Measurements from ENCODE around the gene ANP32B. TPM values are rescaled to one million over a fixed set of nuclear protein-coding genes. Genes with fewer than 3 reads are reported as not detected.
A peak's percentile ranks its signal among the peaks of the same experiment; 100 is the strongest.
"Not testable (repeated sequence)": the region's sequence is repeated elsewhere in the genome, so short reads cannot be mapped to it uniquely, and the experiment has no call there.

The ANP32B gene
- total RNA-seq, 1 donor from 2014 or later: 108 TPM

DNA sequence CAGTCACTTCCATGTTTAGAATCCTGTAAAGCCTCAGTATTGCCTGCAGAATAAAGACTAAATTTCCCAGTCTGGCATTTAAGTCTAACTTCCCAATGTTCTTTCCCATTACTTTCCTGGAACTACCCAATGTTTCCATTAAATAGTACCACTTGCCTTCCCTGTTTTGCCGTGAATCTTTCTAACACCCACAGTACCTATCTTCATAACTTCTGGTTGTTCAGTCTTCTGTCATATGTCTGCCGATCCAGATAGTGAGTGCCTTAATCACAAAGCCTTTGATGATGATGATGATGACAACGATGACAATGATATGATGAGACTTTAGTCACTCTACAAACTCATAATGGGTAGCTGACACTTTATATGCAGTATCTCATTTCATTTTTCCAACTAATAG lies 38.5 kb upstream of the ANP32B start:
- TF ChIP-seq, protein P1, sequence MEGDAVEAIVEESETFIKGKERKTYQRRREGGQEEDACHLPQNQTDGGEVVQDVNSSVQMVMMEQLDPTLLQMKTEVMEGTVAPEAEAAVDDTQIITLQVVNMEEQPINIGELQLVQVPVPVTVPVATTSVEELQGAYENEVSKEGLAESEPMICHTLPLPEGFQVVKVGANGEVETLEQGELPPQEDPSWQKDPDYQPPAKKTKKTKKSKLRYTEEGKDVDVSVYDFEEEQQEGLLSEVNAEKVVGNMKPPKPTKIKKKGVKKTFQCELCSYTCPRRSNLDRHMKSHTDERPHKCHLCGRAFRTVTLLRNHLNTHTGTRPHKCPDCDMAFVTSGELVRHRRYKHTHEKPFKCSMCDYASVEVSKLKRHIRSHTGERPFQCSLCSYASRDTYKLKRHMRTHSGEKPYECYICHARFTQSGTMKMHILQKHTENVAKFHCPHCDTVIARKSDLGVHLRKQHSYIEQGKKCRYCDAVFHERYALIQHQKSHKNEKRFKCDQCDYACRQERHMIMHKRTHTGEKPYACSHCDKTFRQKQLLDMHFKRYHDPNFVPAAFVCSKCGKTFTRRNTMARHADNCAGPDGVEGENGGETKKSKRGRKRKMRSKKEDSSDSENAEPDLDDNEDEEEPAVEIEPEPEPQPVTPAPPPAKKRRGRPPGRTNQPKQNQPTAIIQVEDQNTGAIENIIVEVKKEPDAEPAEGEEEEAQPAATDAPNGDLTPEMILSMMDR (IDR thresholded peaks at IDR 0.05; ENCODE audit: unreplicated experiment): no peak
- H3K4me1 Mint-ChIP-seq (ENCODE audit: unreplicated experiment): peaks cover 2% of the 10 kb centered on the region
- H3K36me3 Mint-ChIP-seq (ENCODE audit: low read depth, unreplicated experiment): no peaks in the 10 kb centered on the region
- H3K9me3 Mint-ChIP-seq (ENCODE audit: unreplicated experiment): no peaks in the 10 kb centered on the region
- H3K27me3 Mint-ChIP-seq (ENCODE audit: unreplicated experiment): no peaks in the 10 kb centered on the region
- no peak overlapping the region for H3K4me3 Mint-ChIP-seq (ENCODE audit: unreplicated experiment)
- DNase-seq (ENCODE audit: low spot score): no peak
- H3K27ac Mint-ChIP-seq (ENCODE audit: unreplicated experiment): no peak overlapping the region

DNA sequence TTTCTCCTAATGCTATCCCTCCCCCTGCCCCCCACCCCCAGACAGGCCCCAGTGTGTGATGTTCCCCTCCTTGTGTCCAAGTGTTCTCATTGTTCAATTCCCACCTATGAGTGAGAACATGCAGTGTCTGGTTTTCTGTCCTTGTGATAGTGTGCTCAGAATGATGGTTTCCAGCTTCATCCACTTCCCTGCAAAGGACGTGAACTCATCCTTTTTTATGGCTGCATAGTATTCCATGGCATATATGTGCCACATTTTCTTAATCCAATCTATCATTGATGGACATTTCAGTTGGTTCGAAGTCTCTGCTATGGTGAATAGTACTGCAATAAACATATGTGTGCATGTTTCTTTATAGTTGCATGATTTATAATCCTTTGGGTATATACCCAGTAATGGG lies 37.7 kb upstream of the ANP32B start:
- H3K9me3 Mint-ChIP-seq (ENCODE audit: unreplicated experiment); H3K36me3 Mint-ChIP-seq (ENCODE audit: low read depth, unreplicated experiment); H3K4me1 Mint-ChIP-seq (ENCODE audit: unreplicated experiment); H3K4me3 Mint-ChIP-seq (ENCODE audit: unreplicated experiment); H3K27me3 Mint-ChIP-seq (ENCODE audit: unreplicated experiment); DNase-seq (ENCODE audit: low spot score); H3K27ac Mint-ChIP-seq (ENCODE audit: unreplicated experiment): not testable (repeated sequence)

DNA sequence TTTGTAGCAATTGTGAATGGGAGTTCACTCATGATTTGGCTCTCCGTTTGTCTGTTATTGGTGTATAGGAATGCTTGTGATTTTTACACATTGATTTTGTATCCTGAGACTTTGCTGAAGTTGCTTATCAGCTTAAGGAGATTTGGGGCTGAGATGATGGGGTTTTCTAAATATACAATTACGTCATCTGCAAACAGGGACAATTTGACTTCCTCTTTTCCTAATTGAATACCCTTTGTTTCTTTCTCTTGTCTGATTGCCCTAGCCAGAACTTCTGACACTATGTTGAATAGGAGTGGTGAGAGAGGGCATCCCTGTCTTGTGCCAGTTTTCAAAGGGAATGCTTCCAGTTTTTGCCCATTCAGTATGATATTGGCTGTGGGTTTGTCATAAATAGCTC lies 36.0 kb upstream of the ANP32B start:
- not testable (repeated sequence) for H3K36me3 Mint-ChIP-seq (ENCODE audit: low read depth, unreplicated experiment); H3K4me3 Mint-ChIP-seq (ENCODE audit: unreplicated experiment); H3K27ac Mint-ChIP-seq (ENCODE audit: unreplicated experiment); H3K9me3 Mint-ChIP-seq (ENCODE audit: unreplicated experiment); H3K27me3 Mint-ChIP-seq (ENCODE audit: unreplicated experiment); DNase-seq (ENCODE audit: low spot score); H3K4me1 Mint-ChIP-seq (ENCODE audit: unreplicated experiment)

DNA sequence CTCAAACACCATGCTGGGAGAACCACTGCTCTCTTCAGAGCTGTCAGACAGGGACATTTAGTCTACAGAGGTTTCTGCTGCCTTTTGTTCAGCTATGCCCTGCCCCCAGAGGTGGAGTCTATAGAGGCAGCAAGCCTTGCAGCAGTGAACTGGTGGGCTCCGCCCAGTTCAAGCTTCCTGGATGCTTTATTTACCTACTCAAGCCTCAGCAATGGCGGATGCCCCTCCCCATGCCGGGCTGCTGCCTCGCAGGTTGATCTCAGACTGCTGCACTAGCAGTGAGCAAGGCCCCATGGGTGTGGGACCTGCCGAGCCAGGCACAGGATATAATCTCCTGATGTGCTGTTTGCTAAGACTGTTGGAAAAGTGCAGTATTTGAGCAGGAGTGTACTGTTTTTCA lies 32.3 kb upstream of the ANP32B start:
- H3K4me3 Mint-ChIP-seq (ENCODE audit: unreplicated experiment); H3K9me3 Mint-ChIP-seq (ENCODE audit: unreplicated experiment); H3K27me3 Mint-ChIP-seq (ENCODE audit: unreplicated experiment); H3K36me3 Mint-ChIP-seq (ENCODE audit: low read depth, unreplicated experiment); H3K27ac Mint-ChIP-seq (ENCODE audit: unreplicated experiment); H3K4me1 Mint-ChIP-seq (ENCODE audit: unreplicated experiment); DNase-seq (ENCODE audit: low spot score): not testable (repeated sequence)

DNA sequence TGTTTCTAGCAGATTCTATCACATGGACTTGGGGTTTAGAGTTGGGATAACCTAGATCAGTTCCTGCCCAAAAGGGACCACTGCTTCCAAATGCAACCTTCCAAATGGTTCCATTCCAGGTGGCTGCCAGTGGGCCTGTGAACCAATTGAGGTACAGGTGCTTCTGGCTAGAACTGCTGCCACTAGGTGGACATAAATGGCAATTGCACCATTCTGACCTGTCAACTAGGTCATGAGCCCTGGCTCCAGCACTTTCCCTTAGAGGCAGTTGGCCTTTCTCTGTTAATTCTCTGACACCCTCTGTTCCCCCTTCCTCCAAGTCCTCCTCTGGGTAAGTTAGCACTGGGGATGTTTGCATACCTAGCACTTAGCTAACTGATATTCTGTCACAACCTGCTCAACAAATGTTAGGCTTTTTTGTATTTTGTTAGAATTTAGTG lies 28.6 kb upstream of the ANP32B start:
- no peak overlapping the region for H3K27ac Mint-ChIP-seq (ENCODE audit: unreplicated experiment)
- no peaks in the 10 kb centered on the region for H3K9me3 Mint-ChIP-seq (ENCODE audit: unreplicated experiment)
- no peak overlapping the region for H3K4me3 Mint-ChIP-seq (ENCODE audit: unreplicated experiment)
- peak; percentile 52 for DNase-seq (ENCODE audit: low spot score)
- H3K27me3 Mint-ChIP-seq (ENCODE audit: unreplicated experiment): no peaks in the 10 kb centered on the region
- TF ChIP-seq, protein P1 (IDR thresholded peaks at IDR 0.05; ENCODE audit: unreplicated experiment): peak; percentile 65
- H3K36me3 Mint-ChIP-seq (ENCODE audit: low read depth, unreplicated experiment): no peaks in the 10 kb centered on the region
- H3K4me1 Mint-ChIP-seq (ENCODE audit: unreplicated experiment): no peaks in the 10 kb centered on the region

DNA sequence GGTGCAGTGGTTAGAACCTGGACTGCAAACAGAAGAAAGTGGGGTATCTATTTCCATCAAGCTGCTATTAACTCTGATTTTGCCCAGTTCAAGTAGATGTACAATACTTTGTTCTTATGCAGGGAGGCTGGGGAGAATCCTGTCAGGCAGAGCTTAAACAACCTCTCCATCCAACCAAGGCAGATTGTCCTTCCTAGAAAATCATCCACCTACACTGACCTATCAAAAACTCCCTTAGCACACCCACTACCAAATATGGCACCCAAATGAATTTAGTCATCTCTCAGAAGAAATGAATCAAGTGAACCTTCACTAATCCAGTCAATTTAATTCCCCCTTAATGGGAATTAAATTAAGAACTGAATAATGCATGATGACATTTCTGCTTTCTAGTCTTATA lies 26.8 kb upstream of the ANP32B start:
- Mint-ChIP-seq H3K27me3 (ENCODE audit: unreplicated experiment) (no peaks in the 10 kb centered on the region), H3K4me1 (ENCODE audit: unreplicated experiment) (no peaks in the 10 kb centered on the region), H3K36me3 (ENCODE audit: low read depth, unreplicated experiment) (no peaks in the 10 kb centered on the region), H3K27ac (ENCODE audit: unreplicated experiment) (no peak overlapping the region), H3K4me3 (ENCODE audit: unreplicated experiment) (no peak overlapping the region), H3K9me3 (ENCODE audit: unreplicated experiment) (no peaks in the 10 kb centered on the region)
- DNase-seq (ENCODE audit: low spot score): no peak
- TF ChIP-seq, protein P1 (IDR thresholded peaks at IDR 0.05; ENCODE audit: unreplicated experiment): no peak

Measured in endothelial cell (in vitro differentiated cells).